HG03280 (cell line): Measurements from ENCODE around the gene FN3KRP.

ENCODE experiments used
- ATAC-seq: cut with Tn5 transposase; IDR thresholded peaks from one replicate; pipeline ENCODE4 v1.9.1; 2021; ENCODE audit warnings: mild to moderate bottlenecking, moderate library complexity; ENCODE audit not compliant: unreplicated experiment

FN3KRP gene

DNA sequence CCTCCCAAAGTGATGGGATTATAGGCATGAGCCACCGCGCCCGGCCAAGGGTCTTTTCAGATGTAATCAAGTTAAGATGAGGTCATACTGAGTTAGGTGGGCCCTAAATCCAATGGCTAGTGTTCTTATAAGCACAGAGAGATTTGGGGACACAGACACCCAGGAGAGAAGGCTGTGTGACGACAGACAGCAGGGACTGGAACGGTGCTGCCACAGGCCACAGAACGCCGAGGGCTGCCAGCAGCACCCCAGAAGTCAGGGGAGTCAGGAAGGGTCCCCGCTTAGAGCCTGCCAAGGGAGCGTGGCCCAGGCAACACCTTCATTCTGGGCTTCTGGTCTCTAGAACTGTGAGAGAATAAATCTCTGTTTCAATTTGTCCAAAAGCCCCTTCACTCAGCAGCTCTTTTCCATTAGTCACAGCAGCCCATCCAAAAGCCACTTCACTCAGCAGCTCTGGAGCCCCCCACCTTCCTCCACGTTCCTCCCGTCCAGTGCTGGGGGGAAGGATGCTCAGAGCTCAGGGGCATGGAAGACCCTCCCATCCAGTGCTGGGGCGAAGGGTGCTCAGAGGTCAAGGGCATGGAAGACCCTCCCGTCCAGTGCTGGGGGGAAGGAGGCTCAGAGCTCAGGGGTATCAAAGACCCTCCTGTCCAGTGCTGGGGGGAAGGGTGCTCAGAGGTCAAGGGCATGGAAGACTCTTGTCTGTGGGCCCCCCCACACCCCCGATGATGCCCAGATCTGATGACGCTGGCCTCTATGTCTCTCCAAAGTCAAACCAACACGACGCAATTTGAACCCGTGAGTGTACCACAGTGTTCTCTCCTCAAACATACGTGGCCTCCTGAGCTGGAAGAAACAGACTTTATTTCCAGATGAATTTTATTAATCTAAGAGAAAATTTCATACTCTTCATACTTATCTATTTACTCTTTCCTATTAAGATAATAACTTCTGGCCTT lies 29.9 kb upstream of the FN3KRP start:
- no peak for ATAC-seq

DNA sequence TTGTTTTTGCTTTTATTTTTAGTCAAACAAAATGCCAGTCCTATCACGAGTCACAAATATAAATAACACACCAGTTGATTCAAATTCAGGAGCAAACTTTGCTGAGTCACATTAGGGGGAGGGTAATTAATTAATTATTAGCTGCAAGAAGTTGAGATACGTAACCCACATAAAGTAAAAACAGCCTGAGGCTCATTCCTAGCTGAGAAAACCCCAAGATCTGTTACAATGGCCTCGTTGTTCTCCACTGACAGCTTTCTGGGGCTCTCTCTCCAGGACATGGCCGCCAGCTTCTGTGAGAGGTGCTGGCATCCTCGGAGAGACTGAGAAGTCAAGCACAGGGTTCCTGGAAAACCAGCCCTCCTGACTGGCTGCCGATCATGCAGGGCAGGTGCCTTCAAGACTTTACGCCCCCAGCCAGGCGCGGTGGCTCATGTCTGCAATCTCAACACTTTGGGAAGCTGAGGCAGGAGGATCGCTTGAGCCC lies 29.1 kb upstream of the FN3KRP start:
- ATAC-seq: no peak

DNA sequence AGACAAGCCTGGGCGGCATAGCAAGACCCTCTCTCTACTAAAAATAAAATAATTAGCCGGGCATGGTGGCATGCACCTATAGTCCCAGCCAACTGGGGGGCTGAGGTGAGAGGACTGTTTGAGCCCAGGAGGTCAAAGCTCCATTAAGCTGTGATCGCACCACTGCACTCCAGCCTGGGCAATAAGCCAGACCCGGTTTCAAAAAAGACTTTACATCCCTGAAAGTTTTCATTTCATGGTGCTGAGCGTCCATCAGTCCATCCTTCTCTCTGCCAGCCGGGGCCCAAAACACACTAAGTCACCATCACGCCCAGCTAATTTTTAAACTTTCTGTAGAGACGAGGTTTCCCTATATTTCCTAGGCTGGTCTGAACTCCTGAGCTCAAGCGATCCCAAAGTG lies 28.6 kb upstream of the FN3KRP start:
- ATAC-seq: no peak

DNA sequence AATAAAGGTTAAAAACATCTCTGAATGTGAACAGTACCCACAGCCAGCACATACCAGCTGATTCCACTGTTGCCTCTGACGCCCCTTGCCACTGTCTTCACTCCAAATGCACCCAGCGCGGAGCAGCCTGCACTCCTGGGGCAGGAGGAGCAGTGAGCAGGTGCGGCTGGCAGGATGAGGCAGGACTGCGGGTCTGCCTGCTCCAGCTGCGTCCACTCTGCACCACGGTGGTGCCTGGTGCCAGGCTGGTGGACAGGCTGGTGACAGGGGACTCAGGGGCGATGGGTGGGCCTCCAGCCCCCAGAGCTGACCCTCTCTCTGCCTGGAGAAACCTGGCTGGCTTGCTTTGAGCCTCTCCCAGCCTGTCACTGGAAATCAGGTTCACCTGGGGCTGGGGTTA lies 27.4 kb upstream of the FN3KRP start:
- no peak for ATAC-seq

DNA sequence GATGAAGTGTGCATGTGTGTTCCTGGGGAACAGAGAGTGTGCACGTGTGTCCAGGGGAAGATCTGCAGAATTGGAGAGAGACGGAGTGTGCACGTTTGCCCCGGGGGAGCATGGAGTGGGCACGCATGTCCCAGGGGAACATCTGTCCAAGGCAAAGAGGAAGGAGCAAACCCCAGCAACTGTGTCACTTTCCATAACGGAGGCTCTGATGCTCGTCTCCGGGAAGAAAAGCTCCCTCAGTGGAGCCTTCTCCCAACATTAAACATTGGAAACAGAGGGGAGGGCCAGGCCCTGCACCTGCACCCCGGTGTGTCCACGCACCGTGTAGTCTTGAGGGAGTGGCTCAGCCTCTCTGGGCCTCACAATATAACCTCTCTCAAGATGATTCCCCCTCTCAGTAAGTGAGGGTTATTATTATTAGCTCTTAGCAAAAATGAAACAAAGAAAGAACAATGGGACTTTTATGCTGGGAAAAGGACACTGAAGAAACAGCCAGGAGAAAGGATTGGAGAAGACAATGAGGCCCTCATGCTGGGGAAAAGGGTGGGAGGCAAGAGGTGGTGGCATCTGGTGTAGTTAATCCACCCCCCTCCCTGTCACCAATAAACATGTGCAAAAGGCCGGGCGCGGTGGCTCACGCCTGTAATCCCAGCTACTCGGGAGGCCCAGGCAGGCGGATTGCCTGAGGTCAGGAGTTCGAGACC lies 25.6 kb upstream of the FN3KRP start:
- no peak for ATAC-seq

DNA sequence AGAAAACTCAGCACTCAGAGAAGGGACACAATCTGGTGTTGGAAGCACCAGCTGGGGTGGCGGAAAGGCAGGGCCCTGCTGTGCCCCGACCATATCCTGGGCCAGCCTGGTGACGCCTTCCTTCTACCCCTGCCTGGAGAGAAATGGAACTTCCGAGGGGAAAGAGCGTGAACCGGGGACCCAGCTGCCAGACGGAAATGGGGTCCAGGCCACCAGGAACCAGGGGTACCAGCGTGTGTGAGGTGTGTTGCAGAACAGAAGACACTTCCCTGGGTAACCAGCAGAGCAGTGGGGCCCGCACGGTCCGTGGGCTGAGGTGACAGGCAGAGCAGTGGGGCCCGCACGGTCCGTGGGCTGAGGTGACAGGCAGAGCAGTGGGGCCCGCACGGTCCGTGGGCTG lies 24.8 kb upstream of the FN3KRP start:
- ATAC-seq: no peak

DNA sequence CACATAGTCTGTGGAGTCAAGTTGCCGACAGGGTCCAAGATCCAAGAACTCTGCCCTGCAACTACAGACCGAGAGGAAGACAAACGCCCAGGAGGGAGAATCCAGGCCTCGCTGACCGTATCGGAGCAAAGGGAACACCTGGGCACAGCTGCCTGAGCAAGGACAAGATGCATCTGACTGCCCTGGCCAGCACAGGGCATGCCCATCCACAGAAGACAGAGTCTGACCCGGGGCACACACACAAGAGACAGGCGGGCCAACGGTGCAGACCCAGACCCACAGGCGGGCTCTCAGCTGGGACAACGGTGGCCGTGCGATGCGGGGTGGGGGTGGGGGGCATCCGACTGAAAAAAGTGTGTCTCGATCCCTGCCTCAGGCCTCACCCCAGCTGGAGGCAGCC lies 24.2 kb upstream of the FN3KRP start:
- ATAC-seq: no peak

DNA sequence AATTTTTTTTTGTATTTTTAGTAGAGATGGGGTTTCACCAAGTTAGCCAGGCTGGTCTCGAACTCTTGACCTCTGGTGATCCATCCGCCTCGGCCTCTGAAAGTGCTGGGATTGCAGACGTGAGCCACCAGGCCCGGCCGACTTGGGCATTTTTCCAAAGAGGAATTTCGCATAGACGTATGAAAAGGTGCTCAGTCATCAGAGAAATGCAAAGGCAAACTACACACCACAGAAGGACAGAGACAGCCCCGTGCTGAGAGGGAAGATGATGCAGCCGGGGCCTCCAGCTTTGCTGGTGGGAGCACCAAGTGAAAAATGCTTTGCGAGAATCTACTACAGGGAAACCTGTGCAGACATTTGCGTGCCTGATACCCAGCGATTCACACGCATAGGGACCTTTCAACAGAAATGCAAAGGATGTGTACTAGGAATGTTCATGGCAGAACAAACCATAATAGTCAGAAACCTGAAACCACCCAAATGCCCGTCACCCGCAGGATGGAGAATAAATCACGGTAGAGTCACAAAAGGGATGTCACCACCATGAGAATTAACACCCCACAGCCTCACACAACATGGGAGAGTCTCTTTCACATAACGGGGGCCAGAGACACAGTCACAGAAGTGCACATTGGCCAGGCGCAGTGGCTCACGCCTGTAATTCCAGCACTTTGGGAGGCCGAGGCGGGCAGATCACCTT lies 23.2 kb upstream of the FN3KRP start:
- ATAC-seq: no peak

DNA sequence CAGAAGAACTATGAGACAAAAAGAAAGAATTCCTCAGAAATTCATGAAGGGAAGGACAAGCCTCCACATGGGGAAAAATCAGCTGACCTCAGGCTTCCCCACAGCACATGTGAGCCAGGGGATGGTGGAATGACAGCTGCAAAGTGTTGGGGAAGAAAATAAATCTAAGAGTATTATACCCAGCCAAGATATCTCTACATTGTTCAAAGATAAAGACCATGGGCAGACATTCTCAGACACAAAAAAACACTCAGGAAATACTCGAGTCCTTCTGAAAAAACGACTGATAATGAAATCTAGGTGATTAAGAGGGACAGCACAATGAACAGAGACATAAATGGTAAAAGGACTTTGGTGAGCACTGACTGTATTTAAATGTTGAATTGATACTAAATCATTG lies 21.9 kb upstream of the FN3KRP start:
- no peak for ATAC-seq

DNA sequence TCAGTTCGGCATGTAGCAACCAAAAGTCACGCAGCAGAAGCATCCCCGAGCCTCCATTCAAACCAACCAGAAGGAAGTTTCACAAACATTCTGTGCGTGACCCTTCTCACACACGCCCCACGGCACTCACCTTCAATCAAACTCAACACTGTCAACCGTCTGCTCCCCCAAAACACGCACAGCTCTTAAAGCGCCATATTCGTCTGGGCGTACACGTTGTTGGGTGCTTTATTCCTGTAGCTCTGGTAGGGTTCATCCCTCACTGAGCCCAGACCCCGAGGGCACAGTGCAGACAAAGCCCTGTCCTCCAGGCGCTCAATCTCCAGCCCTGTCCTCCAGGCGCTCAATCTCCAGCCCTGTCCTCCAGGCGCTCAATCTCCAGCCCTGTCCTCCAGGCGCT lies 20.2 kb upstream of the FN3KRP start:
- no peak for ATAC-seq

DNA sequence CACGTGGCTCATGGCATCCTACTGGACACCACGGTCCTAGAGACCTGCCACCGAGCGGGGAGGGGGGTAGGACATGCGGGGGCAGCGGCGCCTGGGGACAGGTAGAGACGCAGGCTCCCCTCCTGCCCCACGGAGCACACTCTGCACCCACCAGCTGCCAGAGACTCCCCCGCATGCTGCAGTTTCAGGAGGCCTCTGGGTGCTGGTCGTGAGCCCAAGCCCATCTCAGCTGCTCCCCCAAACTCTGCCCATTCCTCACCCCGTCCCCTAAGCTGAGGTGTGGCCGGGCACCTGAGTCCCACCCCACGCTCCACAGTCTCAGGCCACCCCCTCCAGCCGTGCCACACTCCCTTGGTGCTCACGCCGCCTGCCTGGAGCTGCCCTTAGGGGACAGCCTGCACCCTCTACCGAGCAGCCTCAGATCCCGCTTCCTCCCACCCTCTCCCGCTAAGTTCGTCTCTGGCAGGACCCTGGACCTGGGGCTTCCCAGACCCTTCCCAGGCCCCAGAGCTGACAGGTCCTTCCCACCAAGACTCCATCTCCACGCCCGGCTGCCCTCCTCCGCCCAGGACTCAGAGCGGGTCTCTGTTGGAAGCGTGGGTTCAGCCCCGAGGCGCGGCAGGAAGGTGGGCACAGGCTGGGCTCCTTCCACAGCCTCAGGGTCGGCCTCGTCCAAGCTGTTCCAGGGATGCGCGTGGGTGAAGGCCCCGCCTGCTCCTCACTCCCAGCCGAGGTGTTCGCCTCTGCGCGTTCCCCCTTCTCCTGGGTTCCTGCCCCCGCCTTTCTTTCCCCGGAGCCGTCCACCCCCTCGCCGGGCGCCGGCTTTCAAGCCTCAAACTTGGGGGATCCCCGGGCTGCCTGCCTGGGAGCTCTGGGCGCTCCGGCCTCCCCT lies 19.3 kb upstream of the FN3KRP start:
- ATAC-seq: no peak

DNA sequence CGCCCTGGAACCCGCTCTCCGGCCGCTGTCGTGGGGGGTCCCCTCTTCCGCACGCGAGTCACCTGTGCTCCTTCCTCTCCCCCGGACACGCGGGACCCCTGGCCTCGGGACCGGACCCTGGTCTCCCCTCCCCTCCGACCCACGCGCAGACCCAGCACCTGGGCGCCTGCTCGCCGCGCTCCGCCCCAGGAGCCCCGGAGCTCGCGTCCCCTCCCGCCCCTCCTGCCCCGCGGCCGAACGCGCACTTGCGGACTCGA lies 18.8 kb upstream of the FN3KRP start:
- ATAC-seq: no peak

DNA sequence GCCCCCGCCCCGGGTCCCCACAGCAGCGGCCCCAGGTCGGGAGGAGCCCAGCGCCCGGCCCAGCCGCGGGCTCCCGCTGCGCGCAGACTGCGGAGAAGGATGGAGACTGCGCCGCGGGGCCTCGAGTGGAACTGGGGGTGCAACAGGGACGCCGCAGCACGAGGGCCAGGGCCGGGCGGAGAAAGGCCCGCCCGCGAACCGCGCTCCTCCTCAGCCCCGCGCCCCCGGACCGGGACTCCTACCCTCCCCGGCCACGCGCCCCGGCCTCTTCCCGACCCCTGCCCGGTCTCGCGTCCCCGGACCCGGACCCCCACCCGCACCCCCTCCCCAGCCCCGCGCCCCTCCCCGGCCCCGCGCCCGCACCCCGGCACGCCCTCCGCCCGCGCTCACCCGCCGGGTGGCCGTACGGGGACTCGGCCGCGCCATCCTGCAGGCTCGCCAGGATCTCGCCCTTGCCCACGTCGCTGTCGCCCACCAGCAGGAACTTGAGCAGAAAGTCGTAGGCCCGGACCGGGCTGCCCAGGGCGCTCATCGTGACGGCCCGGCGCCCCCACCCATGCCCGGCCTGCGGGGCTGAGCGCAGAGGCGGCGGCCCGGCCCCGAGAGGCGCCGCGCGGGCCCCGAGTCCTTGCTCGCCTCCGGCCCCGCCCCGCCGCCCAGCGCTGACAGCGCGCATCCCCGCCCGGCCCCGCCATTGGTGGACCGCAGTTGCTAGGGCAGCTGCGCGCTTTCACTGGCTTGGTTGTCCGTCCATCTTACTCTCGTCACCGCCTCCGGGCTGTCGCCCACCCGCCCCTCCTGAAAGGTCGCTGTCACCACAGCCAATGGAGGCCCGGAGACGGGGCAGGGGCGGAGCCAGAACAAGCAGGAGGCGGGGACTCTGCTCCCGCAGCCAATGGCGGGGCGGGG lies 18.2 kb upstream of the FN3KRP start, which contains the start of gene RAB40B:
Gene RAB40B (minus strand): TSS at position 634 of the 909 bp plus-strand sequence. CDS start 102 bp downstream, at position 532.
- ATAC-seq: peak; percentile 96

DNA sequence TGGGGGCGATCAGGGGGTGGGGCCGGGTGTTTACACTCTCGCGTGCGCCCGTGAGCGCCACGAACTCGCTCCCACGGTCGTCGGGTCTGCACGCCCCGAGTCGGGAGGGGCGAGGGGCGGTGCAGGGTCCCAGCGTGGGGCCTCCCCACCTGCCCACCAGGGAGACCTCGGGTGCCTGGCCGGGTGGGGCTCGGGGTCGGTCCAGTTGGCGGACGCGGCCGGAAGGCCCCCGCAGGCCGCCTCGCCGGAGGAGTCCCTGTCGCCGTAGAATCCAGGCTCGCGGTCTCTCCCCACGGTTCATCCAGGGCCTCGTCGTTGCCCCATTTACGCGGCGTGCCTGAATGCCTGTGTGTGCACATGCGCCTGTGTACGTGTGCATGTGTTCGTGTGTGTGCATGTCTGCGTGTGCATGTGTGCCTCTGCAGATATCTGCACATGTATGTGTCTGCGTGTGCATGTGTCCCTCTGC lies 17.5 kb upstream of the FN3KRP start:
- ATAC-seq: peak; percentile 12

DNA sequence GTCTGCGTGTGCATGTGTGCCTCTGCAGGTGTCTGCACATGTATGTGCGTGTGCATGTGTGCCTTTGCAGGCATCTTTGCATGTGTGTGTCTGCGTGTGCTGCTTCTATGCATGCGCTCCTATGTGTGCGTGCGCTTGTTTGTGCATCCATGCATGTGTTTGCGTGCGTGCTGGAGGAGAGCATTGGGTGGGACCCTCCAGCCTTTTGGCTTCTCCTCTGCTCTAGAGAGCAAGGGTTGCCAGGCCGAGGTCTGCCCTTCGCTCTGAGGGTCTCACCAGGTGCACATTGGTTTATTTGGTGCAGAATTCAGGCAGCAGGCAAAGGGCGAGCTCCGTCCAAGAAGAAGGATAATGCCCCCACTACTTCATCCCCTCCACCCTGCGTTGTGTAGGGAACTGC lies 17.0 kb upstream of the FN3KRP start:
- ATAC-seq: no peak

DNA sequence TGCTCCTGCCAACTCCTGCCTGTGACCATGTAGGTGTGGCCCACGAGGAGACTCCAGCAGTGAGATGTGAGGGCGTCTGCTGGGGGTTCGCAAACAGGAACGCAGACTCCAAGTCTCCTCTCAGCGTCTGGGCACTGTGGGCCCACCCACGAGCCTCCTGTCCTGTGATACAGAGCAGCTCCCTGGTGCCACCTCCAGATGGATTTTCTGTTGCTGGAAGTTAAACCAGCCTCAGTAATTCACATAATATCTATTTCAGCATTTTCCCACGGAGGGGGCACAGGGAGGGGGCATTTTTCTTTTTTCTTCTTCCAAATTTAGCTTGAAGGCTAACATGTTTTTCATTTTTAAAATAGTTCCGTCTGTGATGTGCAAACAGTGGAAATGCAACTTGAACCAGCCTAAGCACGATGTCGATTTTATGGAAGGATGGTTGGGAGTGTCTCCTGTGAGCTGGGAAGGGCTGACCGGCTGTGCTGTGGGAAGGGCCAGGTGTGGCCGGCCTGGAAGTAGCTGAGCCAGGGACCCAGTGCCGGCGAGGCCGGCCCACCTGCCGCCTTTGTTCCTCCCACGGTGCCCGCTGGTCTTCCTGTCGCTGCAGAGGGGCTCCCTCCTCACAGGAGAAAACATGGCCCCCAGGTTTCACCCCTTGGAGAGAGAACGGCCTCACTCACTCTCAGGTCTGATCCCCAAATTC lies 14.1 kb upstream of the FN3KRP start:
- ATAC-seq: no peak

DNA sequence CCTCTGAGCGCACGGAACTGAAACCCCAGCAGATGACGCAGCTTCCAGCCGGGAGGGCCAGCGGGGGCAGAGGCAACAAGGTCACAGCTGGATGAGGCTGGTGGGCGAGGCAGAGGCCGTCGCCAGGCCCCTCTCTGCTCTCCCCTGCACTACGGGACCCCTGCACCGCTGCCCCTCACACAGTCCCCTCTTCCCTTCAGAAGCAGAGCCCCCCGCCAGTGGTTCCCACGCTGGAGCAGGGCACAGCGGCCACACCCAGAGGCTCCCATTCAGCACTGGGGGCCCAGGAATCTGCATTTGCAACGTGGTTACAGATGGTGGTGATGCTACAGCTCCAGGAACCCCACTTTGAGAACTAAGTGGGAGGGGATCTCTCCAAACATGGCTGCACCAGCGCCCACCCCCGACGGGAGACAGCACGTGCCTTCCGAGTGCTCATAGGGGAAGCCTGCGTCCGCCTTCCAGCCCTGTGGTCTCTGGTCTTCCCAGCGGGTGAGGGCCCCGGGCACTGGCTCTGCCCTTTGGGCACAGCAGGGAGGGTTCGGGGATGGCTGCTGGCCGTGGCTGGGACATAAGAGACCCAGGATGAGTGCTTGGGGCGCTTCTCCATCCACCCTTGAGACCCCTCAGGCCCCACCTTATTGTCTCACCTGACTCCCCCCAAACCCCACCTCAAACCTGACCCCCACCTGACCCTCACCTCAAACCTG lies 13.3 kb upstream of the FN3KRP start:
- ATAC-seq: no peak
